Measurements from ENCODE around the gene CADPS2.

The CADPS2 gene

DNA sequence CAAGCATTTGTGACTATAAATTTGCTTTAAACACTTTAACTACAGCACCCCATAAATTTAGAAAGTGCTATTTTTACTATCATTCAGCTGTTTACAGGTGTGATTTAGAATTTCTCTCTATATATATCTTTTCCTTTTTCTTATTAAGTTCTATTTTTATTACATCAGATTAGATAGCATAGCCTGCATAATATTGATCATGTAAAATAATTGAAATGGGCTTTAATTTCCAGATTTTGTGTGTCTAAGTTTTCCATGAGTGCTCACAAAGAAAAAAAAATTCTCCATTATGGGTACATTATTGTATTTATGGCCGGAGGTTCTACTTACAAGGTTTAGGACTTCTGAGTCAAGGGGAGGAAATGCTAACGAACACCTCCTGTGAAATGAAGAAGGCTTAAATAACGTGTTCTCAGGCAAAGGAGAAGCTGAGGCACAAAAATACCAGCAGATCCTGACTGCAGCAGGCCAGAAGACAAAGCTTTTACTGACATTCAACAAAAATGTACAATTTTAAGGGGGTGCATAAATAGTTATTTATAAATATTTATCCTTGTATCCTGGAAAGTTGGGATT, 301.5 kb downstream of the CADPS2 start:
- DNase-seq = no peak

DNA sequence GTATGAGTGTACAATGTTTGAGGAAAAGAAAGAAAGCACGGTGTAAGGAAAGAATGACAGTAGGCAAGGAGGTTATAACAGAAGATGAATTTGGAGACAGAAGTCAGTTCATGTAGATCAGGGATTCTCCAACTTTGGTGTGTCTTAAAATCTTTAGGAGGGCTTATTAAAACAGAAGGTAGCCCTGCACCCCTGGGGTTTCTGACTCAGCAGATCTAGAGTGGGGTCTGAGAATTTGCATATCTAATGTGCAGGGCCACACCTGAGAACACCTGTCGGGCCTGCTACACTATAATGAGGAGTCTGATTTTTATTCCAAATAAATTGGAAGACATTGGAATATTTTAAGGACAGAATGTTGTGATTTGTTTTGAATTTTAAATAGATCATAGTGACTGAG, 307.9 kb downstream of the CADPS2 start:
- no peak for DNase-seq

DNA sequence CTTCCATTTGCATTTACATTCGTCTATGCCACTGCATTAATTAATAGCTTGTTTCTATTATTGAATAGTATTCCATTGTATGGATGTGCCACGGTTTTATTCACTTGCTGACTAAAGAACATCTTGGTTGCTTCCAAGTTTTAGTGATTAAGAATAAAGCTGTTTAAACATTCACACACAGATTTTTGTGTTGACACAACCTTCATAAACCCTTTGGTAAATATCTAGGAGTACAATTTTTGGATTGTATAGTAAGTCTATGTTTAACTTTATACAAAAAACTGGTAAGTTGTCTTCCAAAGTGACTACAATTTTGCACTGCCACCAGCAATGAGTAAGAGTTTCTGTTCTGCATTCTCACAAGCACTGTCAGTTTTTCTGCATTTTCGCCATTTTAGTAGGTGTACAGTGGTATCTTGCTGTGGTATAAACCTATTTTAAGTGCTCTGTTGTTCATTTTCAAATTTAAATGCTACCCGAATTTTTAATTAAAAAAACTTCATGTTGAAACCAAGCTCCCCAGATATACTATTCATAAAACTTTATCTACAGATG, 308.7 kb downstream of the CADPS2 start:
- DNase-seq = no peak

DNA sequence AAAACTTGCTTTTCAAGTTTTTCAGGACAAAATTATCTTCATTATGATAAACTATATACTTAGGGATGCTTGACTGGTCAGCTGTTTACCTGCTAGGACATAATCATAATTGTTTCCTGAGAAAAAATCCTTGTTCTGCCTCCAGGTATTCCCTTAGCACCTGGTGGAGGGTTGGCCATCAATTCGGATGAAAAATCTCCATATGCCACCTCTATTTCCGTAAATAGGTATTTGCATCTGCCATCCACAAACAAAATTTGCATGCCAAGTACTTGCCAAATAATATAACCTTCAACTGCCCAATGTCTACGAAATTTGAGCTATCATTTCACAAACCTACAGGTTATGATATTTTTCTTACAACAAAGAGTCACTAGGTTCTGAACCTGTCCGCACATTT, 313.6 kb downstream of the CADPS2 start:
- DNase-seq = no peak

DNA sequence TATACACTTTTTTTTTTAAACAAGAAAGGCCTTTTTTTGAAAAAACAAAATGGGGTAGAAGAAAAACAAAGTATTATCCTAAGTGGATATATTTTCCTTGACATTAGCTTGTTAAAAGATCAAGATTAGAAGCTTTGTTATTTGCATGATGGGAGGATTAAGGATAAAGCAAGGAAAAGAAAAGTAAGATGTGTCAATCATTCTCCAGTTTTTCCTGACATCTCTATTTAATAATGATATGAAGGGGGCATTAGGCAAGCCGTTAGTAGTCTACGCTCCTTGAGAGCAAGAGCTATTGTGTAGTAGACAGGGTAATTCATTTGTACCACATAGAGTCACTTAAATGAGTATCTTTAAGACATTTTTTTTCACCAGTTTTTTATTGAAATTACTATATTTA, 324.9 kb downstream of the CADPS2 start:
- DNase-seq = no peak

DNA sequence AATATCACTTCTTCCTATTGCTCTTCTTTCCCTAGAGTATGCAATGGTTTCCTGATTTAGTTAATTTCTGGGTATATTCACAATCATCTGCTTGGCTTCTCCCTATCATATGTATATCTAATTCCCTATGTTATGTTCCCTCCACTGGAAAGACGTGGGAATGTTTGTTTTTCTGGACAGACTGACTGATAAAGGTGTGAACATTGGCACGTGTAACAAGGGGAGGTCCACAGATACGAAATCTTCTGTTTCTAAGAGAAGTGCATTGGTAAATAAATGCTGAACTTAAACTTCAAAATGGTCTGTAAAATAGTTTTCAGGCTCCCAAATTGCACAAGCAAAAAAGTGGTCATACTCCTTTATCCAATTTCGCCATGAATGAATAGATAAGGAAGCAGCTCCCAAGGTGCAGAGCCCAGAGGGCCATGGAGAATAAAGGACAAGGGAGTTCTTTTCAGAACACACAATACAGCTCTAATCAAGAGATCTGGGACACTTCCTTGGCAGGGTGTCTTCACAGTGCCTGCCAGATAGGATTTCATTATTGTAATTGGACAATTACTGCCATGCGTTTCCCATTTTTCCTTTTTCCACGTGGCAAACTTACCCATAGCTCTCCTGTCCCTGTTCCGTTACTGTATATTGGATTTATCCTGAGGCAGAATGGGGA, 329.3 kb downstream of the CADPS2 start:
- no peak for DNase-seq

DNA sequence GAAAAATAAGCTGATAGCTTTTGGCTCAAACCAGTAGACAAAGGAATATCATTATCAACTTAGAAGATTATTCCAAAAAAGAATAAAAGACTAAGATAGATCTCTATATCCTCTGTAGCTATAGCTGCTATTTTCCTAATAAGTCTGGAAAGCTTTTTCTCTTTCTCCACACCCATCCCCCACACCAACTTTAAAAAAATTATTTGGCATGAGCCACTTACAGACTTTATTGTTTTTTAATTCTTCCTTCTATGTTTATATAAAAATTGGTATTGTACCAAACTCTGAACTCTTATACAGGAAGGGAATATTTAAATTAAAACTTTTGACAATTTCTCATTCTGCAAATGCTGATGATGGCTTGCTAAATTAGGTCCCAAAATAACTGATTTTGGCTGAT, 330.0 kb downstream of the CADPS2 start:
- no peak for DNase-seq

DNA sequence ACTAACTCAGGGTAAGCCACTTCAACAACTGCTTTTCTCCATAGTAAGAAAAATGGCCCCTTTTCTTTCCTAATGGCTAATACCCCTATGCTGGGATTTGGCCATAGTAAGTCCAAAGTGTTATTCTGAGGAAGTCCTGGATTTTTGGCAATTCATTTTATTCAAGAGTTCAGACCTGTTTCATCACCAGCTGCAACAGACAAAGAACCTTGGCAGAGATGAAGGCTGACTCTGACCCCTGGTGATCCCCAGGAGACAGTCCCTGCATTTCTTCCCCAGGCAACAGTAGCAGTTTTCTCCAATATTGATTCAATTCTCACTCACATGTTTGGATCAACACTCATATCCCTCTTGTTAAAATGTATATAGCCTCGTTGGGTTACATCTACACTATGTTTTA, 332.5 kb downstream of the CADPS2 start:
- no peak for DNase-seq

DNA sequence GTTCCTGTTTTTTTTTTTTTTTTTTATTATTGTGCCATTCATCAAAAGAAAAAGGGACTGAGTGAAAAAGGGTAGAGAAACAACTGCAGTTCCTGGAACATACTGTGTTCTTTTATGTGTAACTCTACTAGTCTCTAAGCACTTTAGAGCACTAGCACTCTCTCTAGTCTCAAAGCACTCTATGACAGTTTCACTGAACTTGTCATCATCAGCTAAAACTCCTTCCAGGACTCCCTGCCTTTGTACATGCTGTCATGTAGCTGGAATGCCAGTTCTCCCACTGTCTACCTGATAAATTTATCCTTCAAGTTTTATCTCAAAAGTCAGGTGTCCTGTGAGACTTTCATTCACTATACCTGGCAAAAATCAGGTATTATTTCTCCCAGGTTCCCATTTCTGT, 333.5 kb downstream of the CADPS2 start:
- DNase-seq = no peak

DNA sequence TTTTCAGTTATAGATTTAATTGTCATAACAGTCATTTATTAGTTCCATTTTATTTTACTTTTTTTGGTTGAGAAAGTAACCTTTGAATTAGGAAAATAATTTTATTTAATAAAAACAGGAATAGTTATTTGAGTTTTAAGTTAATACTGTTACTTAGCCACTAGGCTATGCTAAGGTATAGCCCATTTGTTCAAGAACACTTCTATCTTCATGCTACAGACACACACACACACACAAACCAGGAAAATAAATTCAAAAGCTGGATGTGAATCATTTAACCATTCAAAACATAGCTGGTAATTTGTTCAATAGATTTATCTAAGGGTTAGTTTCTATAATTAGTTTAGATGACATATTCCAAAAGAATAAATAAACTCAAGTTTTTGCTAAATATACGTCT, 335.7 kb downstream of the CADPS2 start:
- no peak for DNase-seq

DNA sequence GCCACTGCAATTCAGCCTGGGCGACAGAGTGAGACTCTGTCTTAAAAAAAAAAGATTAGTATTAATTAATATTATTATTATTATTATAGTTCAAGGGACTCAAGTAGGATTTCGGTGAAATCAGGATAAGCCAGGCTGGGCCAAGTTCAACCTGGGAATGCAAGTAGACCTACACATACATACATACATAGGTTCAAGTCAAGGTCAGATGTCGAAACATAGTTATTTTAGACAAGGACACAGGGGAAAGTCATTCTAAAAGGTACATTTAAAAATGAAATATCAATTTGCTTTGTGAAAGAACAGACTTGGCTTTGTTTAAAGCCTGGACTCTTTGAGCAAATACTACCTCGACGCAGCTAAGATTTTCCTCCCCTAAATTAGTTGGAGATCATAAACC, 336.7 kb downstream of the CADPS2 start:
- no peak for DNase-seq

DNA sequence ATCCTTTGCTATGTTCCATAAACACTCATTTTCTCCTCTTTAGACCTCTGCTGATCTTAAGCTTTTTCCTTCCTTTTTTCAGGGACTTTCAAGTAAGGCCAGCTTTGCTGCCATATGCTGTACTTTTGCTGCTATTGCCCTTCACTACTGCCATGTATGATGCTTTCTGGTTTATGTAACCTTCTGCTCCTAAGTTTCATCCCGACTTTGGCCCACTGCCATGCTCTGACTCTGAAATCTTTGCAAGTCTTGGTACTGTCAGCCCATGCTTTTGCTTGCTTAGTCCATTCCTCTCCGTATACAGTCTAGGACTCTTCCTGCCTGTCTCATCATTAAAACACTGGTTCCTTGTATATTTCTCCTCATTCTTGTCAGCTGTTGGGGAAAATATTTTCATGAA, 339.8 kb downstream of the CADPS2 start:
- DNase-seq = no peak

DNA sequence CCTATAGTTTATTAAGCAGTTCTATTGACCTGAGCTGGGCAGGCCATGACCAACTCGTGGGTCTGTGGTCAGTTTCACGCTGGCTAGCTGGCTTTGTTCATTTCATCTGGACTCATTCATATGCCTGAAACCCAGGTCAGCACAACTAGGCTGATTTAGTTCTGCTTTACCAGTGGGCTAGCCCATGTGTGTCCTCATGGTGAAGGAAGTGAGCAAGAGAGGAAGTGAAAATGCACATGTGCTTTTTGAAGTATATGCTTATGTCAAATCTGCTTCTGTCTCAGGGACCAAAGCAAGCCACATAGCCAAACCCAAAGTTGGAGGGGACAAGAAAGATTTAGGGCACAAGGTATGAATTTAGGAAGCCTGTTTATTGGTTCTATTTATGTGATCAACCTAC, 341.8 kb downstream of the CADPS2 start:
- DNase-seq = no peak

DNA sequence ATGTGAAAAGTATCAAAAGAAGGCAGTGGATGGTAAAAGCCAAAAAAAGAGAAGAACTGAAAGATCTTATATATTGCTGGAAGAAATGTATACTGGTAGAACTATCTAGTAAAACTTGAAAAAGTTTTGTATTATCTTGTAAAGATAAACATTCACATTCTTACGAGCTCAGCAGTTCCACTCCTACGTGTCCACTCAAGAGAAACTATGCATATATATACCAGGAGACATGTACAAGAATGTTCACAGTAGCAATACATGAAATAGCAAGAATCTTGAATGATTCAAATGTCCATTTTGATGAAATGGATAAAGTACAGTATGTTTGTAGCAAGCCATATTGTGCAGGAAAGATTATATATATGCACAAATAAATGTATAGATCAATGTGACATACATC, 342.4 kb downstream of the CADPS2 start:
- DNase-seq = no peak

DNA sequence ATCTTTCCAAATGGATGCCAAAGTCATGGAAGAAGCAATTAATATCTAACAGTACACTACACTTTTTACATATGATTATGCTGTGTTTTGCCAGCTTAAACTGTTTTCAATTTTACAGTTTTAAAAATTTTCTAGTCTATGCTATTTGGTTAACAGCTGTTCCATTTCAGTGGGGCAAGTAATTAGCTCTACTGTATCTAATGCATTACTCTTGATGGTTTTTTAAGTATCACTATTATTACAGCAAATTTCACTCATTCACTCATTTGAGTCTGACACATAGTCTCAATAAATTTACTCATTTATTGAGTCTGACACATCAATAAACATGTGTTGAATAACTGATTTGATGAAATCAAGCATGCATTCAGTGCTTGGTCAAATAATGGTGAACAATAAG, 343.1 kb downstream of the CADPS2 start:
- no peak for DNase-seq

DNA sequence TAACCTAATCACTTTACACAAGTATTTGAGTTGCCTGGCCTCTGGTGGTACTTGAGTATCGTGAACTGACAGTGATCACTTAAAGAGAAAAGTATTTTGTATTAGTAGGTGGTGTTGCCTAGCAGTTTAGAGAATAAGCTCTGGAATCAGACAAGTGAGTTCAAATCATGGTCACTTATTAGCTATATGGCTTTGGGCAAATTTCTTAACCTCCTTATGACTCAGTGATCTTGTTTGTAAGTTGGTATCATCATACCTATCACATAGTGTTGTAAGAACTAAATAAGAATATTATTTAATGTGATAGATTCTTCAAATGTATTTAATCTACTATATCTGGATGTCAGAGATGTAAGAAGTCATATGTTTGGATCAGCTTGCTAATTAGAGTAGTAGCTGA, 351.2 kb downstream of the CADPS2 start:
- no peak for DNase-seq

DNA sequence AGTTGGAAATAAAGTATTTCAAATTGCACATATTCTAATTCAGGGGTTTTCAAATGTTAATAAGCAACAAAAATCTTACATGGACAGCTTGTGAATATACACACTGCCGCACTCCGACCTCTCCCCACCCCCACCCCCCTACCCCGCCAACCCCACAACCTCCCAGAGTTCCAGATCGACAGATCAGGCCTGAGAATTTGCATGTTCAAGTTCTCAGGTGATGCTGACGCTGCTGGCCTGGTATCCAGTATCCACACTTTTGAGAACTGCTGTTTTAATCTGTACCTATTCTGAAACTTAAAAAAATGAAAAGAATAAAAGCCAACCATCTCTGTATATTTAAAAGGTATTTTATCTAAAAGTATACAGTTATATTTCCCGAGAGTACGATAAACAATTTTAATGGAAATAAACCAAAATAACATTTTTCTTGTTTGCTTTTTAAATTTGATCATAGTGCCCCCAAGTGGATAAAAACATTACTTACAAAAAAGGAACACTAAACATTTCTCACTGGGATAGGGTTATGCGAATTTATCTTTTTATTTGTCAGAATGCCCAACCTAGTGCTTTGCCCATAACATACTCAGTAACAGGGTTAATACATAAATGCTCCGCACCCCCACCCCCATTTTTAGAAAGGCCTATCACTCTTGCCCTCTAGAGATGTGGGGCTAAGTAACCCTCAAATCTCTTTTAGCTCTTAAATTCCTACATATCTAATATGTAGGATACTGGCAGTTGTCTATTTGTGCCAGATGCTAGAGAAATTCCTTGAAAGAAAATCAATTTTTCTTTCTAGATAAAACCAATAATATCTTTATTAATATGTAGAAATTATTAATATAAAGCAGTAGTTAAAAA, 353.6 kb downstream of the CADPS2 start:
- DNase-seq = no peak

DNA sequence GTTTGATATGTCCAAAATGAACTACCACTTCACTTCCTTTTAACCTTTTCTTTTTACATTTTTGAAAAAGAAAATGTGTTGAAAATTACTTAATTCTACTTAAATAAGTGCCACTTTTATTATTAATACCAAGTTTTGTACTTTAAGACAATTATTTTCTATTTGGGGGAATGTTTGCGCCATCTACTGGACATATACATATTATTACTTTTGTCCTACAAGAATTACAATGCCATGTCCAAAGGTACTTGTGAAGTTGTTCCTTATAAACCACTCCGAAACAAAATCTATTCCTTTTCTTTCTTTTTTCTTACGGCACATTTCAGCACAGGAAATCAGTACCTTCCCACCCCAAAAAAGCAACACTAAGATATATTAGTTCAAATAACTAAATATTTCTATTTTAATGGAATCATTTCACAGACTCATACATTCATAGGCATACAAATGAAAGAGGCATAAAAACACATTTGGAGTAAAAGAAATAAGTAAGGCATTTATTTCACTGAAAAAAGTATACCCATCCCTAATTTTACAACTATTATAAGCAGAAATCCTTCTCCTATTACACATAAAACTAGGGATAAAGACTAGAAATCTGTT, 357.3 kb downstream of the CADPS2 start:
- DNase-seq = no peak

DNA sequence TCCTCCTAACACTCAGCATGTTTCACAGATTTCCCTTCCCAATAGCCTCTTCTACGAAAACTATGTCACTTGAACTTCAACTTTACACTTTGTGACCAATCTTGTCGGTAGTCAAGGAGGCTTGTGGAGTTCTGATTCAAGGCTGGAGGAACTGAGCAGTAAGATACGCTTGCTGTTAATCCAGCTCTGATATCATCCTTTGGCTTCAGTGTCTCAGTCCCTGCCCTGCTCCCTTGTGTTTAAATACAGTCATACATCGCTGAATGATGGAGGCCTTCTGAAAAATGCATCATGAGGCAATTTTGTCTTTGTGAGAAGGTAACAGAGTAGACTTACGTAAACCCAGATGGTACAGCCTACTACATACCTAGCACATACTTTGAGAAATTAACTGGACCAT, 360.9 kb downstream of the CADPS2 start:
- DNase-seq = no peak

DNA sequence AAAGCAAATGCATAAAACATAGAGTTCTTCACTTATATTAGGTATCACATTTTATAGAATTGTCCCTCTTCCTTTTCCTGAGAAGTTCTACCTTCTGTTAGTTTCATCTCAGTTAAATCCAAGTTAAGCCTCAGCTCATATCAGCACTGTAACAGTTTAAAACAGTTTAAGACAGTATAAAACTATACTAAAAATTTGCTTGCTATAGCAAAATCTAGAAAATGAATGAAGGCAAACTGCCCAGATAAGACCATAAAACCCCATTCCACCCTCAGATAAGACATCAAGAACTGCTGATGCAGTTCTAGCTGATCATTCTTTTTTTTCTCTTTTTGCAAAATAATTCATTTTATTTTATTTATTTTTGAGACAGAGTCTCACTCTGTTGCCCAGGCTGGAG, 364.5 kb downstream of the CADPS2 start:
- no peak for DNase-seq

DNA sequence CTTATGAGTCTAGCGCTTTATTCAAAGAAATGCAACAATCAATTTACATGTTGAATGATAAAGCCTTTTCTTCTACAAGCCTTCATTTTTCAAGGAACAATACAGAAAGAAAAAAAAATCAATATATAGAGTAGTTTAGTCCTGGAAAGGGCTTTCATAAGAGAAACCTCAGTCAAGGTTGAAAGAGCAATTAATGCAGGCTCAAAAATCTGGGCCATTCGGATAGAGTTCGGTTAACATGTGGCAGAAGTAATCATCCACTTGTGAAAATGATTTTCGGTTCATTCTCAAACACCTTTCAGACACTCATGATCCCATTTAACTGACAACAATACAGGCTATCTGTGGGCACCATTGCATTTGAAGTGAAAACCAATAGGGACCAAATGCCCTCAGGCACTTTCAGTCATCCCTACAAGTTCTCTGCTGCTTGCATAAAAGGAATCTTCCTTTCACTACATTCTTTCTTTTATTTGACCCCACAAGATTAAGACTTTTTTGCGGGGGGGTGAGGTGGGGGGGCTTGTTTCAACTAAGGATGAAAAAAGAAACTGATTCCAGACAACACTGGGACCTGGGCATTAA, 365.2 kb downstream of the CADPS2 start:
- DNase-seq = no peak

DNA sequence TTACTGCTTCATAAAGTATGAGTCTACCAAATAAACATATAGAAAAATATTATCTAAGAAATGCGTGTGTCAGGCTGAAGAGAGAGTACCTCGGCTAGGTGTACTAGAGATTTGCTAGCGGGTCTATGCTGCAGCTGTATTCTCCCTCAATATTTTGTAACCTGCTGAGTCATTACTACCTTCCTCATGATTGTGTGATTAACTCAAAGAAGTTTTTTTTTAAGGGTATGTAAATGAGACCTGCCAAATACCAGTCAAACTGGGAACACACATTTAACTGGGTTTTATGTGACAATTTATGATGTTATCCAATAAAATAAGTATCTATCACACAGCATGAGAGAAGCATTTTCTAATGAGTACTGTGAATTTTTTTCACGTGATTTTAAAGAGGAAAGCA, 367.8 kb downstream of the CADPS2 start:
- DNase-seq = no peak

DNA sequence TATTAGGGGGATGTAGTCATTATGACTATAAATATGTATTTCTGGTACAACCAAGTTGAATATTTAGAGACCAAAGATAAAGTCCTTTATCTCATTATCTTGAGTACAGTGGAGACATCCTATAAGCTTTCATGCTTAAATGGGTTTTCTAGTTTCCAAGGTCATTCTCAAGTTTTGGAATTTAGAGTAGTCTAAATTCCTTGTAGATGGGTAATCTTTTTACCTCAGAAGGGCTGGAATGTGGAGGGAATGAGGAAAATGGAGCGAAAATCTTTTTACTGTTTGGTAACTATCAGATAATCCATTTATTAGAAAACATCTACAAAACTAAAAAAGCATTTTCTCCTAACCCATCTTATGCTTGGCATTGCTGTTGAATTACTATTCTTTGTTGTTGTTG, 368.7 kb downstream of the CADPS2 start:
- no peak for DNase-seq
